HG03159 (cell line): Measurements from ENCODE around the gene TAX1BP3.
A peak's percentile ranks its signal among the peaks of the same experiment; 100 is the strongest.
"Not testable (repeated sequence)": the region's sequence is repeated elsewhere in the genome, so short reads cannot be mapped to it uniquely, and the experiment has no call there.

ENCODE experiments used
- ATAC-seq: cut with Tn5 transposase; IDR thresholded peaks from one replicate; pipeline ENCODE4 v1.9.1; 2021; ENCODE audit warnings: mild to moderate bottlenecking, moderate library complexity; ENCODE audit not compliant: unreplicated experiment

TAX1BP3 gene, protein sequence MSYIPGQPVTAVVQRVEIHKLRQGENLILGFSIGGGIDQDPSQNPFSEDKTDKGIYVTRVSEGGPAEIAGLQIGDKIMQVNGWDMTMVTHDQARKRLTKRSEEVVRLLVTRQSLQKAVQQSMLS

DNA sequence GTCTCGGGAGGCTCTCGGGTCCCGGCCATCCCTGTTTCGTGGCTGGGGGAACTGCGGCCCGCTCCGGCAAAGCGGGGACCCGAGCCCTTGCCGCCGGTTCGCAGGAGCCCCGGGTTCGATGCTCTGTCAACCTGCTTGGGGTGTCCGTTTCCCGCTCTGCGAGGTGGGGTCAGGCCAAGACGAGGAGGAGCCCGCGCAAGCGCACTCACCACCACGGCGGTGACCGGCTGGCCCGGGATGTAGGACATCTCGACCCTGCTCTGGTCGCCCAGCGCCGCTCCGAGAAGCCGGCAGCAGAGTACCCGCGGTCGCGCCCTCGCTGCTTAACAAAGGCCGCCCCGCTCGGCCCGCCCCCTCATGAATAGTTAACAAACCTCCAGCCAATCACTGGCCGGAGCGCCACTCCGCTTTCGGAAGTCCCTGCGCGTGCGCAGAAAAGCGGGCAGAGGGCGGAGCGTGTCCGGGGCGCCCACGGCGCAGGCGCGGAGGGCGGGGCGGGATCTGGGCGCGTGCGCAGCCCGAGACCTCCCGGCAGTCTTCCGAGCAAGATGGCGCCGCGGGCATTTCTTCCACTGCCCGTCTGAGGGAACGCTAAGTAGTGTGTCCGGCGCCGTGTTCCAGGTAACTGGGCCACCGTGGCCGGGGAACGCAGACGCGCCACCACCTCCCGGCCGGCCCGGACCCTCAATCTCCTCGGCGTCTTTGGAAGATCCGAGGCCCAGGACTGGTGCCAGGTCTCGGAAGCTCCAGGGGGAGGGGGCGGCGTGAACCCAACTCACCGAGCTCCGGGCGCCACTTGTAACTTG is at the start of gene TAX1BP3, which contains the start of gene EMC6:
TSS of gene TAX1BP3 (minus strand) at position 300 of the 806 bp plus-strand sequence. CDS start at position 248, 52 bp downstream.
TSS of gene EMC6 (plus strand) at position 534 of the 806 bp plus-strand sequence. CDS start 335 bp downstream, outside the sequence.
- ATAC-seq: peak; percentile 83

DNA sequence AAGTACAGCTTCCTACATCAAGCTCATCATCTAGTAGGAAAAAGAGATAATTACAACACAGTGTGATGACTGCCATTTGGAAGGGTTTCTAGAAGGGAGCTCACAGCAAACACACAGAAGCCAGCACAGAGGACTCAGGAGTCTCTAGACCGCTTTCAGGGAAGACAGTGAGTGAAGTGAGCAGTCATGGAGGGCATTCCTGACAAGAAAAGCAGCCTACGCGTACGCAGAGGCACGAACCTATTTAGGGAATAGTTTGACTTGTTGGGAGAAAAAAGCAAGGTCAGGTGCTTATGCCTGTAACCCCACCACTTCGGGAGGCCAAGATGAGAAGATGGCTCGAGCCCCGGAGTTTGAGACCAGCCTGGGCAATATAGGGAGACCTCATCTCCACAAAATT is 46.9 kb upstream of the TAX1BP3 start:
- ATAC-seq: no peak

DNA sequence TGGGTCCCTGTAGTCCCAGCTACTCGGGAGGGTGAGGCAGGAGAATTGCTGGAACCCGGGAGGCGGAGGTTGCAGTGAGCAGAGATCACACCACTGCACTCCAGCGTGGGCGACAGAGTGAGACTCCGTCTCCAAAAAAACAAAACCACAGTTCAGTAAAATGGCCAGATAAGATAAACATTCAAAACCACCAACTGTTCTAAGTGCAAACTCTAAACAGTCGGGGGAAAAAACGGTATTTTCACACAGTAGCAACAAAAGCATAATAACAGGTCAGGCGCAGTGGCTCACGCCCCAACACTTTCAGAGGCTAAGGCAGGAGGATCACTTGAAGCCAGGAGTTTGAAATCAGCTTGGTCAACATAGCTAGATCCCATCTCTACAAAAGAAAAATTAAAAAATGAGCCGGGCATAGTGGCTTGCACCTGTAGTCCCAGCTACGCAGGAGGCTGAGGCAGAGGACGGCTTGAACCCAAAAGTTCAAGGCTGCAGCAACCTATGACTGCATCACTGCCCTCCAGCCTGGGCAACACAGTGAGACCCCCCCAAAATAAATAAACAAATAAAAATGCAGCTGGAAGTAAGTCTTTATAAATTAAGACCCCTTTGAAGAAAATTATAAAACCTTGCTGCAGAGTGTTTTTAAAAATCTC is 44.6 kb upstream of the TAX1BP3 start:
- ATAC-seq: no peak

DNA sequence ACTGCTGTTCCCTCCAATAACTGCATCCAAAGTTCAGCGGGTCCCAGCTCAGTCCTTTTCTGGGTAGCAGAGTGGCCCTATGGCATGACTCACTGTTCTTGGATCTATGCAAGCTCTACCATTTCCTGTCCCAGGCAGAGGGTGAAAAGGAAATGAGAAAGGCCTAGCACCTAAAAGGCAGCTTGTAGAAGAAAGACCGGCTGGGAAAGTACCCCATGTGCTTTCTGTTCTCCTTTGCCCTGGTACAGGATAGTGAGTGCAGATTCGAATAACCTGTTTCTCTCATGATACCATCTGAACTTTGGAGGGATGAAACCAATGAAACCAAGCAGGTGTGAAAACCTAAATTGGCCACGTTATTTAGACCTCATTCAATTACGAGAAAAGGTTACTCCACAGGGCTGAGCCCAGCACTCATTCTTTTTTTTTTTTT is 42.6 kb upstream of the TAX1BP3 start:
- ATAC-seq: peak; percentile 91

DNA sequence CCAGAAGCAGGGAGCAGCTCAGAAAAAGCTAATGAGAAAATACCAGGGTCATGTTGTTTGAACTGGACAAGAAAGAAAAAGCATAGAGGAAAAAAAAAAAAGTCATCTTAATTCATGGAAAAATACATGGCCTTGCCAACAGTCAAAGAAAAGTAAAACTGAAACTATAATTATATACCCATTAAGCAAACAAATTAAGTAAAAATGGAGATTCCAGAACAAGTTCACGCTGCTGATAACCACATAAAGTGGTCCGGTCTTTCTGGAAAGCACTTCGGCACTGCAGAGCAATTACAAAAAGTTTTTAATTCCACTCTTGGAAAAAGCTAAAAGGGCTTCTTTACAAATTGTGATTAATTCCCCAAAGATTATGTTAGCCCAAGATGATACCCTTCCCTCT is 40.0 kb upstream of the TAX1BP3 start:
- ATAC-seq: no peak

DNA sequence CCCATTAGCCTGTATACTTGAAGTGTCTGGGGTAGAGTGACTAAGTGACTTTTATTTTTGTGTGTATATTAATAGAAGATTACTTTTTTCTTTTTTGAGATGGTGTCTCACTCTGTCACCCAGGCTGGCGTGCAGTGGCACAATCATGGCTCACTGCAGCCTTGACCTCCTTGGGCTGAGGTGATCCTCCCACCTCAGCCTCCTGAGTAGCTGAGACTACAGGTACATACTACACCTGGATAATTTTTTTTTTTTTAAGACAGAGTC is 37.3 kb upstream of the TAX1BP3 start:
- not testable (repeated sequence) for ATAC-seq

DNA sequence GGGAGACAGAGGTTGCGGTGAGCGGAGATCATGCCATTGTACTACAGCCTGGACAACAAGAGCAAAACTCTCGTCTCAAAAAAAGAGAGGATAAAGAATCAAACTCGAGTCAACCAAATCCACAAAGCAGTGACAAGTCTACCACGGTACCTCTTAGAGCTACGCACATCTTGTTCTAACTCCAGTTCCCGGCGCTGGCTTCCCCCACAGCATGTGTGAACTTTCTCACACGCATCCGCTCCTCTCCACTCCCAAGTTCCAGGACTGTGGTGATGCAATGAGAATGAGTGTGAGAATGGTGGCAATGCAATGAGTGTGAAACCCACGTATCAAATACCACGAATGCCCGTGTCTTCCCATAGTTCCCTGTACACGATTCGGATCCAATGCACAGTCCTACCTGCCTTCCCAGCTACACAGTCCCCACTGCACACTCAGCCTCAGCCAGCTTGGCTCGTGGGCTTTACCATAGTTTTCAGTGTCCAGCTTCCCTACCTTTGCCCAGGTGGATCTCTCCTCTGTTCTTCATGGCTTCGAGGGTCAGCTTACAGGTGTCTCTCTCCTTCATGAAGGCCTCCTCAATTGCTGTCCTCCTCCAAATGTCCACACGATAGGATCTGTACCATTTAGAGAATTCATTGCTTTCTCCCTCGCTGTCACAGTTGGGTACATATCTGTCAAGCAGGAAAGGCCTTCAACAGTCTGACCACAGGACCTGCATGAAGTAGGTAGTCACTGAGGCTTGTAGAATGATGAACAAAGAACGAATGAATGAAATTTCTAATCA is 36.7 kb upstream of the TAX1BP3 start:
- no peak for ATAC-seq

DNA sequence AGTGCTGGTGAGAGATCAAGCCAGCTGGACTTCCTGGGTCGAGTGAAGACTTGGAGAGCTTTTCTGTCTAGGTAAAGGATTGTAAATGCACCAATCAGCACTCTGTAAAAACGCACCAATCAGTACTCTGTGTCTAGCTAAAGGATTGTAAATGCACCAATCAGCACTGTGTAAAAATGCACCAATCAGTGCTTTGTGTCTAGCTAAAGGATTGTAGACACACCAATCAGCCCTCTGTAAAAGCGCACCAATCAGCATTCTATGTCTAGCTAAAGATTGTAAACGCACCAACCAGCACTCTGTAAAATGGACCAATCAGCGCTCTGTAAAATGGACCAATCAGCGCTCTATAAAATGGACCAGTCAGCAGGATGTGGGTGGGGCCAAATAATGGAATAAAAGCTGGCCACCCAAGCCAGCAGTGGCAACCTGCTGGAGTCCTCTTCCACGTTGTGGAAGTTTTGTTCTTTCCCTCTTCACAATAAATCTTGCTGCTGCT is 33.7 kb upstream of the TAX1BP3 start:
- not testable (repeated sequence) for ATAC-seq

DNA sequence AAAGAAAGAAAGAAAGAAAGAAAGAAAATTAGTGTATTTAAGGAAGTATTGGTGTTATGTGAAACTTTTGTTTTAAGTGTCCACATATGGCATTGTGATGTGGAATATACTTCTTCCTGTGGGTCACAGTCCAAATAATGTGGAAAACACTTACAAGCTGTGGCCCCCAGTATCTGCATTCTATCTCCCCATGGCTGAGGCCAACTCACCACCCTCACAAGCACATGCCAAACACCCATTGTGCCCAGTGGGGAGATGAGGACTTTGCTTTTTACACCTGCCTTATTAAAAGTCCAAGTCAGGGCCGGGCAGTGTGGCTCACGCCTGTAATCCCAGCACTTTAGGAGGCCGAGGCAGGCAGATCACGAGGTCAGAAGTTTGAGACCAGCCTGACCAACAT is 31.6 kb upstream of the TAX1BP3 start:
- no peak for ATAC-seq

DNA sequence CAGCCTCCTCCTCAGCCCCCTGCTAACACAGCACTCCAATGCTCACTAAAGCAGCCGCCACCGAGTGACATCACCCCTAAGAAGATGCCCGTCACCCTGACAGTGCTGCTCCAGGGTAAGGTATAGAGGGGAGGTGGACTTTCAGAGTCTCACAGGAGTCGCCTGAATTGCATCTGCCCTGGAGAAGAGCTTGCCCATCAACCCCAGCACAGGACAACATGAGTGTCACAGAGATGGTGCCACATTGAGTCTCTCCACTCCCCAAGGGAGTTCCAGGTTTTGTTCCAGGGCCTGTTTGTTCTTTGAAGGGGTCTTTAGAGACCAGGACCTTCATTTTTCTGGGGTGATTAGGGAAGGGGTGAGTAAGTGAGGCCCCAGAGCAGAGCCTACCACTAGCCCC is 29.8 kb upstream of the TAX1BP3 start:
- no peak for ATAC-seq

DNA sequence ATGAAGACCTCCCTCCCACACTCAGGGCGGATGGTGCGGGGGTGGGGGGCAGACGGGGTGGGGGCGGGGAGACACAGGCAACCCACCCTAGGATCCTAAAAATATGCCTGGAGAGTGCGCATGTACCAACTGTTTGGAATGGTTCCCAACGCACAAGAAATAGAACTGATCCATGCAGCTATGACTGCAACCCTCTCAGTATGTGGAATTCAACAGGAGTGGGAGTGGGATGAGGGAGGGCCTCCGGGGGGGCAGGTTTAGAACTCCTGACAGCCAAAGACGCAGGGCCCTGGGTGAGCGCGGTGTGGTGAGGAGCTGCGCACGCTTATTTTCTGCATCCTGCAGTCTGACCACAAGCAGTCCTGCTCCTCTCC is 28.7 kb upstream of the TAX1BP3 start:
- ATAC-seq: no peak

DNA sequence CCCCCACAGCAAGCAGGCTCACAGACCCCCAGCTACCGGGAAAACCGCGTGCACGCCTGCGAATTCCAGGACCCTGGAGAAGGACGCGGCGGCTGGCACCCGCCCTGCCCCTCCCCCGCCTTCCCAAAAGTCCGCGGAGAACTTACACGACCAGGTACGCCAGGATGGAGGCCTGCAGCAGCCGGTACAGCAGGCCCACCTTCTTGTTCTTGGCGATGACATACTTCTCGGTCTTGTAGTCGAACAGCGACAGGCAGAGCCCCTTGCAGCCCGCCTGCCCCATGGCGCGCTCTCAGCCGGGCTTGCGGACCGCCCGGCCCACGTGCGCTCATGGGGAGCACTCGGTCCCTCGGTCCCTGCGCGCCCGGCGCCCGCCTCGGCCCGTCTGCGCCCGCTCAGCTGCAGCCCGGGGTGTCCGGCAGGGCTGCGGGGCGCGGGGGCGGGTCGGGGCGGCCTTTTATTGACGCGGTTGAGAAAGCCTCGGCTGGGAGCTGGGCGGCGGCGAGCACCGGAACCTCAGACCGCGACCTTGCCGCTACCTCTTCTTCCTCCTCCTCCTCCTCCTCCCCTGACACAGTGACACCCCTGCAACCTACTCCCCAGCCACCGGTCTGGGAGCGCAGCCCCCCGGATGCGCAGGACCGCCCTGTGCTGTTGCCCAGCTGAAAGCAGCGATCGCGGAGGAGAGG is 27.5 kb upstream of the TAX1BP3 start, which contains the start of gene P2RX5:
TSS of gene P2RX5 (minus strand) at position 433 of the 689 bp plus-strand sequence. CDS start at position 283, 150 bp downstream.
- ATAC-seq: no peak

DNA sequence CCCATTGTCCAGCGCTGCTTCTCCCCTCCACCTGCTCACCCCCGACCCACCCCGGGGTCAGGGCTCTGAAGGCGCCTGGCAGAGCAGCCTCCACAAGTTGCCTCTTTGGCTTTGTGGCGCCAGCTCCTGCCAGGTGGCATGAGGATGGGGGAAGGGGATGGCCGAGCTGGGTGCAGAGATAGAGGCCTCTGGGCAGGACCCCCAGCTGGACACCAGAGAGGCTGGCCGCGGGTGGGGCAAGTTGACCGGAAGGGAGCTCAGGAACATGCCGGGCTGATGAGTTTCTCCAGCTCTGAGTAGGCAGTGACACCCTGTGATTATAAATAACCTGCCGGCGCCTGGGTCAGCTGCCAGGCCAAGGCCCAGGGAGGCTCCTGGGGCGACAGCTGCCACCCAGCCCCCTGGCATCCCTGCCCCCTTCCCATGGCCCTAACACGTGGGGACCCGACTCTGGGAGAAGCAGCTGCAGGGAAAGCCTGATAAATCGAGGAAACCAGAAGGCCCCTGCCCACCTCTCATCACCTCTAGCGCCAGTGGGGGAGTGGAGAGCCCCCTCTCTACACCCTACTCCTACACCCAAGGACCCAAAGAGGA is 26.8 kb upstream of the TAX1BP3 start:
- ATAC-seq: no peak

DNA sequence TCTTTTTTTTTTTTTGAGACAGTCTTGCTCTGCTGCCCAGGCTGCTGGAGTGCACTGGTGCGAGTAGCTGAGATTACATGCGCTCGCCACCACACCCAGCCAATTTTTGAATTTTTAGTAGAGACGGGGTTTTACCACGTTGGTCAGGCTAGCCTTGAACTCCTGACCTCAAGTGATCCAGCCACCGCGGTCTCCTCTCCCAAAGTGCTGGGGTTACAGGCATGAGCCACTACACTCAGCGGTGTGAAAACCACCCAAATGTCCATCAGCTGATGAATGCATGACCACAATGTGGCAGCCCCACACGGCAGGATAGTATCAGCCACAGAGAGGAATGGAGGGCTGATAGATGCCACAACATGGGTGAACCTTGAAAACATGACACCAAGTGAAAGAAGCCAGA is 25.5 kb upstream of the TAX1BP3 start:
- peak; percentile 64 for ATAC-seq

DNA sequence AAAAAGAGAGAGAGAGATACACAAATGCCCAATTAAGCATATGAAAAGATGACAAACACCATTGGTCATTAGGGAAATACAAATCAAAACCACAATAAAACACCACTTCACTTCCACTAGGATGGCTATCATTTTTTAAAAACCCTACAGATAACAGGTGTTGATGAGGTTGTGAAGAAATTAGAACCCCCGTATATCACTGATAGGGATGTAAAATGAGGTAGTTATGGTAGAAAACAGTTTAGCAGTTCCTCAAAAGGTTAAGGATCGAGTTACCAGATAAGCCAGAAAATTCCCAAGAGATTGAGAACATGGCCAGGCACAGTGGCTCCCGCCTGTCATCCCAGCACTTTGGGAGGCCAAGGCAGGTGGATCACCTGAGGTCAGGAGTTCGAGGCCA is 24.8 kb upstream of the TAX1BP3 start:
- no peak for ATAC-seq

DNA sequence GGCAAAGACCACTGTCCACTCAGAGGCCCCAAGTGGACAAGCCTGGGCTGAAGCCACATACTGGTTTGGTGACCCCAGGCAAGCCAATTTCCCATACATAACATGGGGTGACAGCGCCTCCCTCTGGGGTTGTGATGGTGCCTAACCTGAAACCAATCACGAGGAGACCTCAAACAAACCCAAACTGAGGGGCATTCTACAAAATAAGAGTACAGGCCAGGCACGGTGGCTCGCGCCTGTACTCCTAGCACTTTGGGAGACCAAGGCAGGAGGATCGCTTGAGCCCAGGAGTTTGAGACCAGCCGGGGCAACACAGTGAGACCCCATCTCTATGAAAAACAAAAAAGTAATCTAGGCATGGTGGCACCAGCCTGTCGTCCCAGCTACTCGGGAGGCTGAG is 24.0 kb upstream of the TAX1BP3 start:
- no peak for ATAC-seq

DNA sequence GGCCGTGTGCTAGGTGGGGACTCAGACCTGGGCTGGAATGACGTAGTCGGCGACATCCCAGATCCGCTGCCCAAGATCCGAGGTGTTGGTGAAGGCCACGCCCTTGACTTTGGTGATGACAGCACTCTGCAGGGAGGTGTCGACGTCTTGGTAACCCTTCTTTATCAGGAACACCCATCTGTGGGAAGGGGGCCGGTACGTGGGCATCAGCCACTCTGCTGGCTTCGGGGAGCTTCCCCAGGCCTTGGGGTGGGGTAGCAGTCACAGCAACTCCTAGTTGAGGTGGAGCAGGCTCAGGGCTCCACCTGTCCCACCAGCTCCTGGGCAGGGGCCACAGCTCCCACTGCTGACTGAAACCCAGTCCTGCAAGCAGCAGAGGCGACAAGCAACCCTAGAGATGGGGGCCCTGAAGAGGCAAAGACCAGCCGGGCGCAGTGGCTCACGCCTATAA is 23.3 kb upstream of the TAX1BP3 start:
- no peak for ATAC-seq

DNA sequence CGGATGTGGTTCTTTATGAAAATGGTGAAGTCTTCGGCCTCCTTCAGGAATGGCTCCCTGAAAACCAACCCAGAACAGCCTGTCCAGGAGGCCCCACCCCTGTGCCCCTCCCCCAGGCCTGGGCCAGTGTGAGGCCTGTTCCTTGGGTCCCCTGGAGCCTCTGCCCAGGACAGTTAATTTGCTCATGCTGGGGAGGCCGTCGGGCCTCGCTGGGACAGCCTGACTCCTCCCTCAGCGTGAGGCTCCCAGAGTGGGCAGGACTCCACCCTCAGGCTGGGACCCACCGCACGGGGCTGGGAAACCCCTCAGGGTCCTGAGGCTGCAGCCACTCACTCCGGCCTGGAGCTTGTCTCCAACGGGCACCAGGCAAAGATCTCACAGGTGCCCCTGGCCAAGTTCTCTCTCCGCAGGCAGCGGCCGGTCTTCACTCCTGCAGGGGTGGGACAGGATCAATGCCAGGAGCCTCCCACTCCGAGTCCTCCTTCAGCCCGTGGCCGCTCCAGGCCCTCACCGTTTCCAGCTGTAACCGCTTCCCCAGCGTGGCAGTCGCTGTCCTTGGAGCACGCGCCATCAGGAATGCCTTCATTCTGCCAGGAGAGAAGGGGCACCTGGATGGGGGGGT is 21.8 kb upstream of the TAX1BP3 start:
- no peak for ATAC-seq

DNA sequence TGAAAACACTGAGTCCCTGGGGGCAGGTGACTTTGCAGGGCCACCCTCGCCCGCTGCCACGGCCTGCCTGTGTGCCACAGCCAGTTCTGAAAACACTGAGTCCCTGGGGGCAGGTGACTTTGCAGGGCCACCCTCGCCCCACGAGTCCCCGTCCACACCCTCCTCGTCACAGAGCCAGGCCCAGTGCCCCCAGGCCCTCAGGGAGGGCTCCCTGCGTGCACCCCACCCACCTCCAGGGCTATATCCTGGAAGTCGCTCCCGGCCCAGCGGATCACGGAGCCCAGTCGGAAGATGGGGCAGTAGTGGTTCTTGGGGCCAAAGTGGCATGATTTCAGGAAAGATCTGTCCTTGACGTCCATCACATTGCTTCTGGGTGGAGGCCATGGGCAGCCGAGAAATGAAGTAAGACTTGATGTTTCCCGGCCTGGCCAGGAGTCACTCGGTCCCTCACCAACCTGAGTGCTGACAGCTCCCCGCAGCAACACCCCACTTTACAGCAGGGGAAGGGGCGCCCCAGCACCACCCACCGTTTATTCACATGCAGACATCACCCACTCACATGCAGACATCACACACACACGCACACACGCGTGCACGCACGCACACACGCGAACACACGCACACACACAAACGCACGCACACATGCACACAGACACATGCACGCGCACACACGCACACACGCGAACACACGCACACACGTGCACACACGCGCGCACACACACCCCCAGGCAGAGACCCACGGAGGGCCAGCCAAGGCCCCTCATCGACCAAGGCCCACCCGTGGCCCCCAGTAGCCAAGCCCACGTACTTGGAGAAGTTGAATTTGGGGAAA is 21.1 kb upstream of the TAX1BP3 start:
- ATAC-seq: no peak
